ENCODE measurements around the gene SLC25A44.
"Not testable (repeated sequence)": the region's sequence is repeated elsewhere in the genome, so short reads cannot be mapped to it uniquely, and the experiment has no call there.

The SLC25A44 gene

DNA sequence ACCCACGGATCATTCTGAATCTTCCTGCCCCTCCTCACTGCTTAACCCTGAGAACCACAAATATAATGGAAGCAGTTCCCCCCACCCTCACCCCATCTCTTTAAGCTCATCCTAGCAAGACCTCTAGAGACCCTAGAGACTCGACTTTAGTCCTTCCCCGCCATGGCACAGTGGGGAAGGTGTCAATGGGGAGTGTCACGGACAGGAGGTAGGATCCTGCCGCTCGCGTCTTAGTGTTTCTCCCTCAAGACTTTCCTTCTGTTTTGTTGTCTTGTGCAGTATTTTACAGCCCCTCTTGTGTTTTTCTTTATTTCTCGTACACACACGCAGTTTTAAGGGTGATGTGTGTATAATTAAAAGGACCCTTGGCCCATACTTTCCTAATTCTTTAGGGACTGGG lies 18.2 kb downstream of the SLC25A44 start:
- DNase-seq = no peak

DNA sequence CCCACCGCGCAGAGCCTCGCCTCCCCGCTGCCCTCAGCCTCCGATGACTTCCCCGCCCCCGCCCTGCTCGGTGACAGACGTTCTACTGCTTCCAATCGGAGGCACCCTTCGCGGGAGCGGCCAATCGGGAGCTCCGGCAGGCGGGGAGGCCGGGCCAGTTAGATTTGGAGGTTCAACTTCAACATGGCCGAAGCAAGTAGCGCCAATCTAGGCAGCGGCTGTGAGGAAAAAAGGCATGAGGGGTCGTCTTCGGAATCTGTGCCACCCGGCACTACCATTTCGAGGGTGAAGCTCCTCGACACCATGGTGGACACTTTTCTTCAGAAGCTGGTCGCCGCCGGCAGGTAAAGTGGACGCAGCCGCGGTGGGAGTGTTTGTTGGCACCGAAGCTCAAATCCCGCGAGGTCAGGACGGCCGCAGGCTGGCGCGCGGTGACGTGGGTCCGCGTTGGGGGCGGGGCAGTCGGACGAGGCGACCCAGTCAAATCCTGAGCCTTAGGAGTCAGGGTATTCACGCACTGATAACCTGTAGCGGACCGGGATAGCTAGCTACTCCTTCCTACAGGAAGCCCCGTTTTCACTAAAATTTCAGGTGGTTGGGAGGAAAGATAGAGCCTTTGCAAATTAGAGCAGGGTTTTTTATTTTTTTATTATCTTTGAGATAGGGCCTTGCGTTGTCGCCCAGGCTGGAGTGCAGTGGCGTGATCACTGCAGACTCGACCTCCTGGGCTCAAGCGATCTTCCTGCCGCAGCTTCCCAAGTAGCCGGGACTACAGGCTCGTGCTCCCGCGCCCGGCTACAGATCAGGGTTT lies 19.1 kb downstream of the SLC25A44 start, which contains the start of gene PMF1:
TSS of gene PMF1 (plus strand) at position 175 of the 811 bp plus-strand sequence. CDS start at position 184, 9 bp downstream.
- peak; percentile 93 for DNase-seq

DNA sequence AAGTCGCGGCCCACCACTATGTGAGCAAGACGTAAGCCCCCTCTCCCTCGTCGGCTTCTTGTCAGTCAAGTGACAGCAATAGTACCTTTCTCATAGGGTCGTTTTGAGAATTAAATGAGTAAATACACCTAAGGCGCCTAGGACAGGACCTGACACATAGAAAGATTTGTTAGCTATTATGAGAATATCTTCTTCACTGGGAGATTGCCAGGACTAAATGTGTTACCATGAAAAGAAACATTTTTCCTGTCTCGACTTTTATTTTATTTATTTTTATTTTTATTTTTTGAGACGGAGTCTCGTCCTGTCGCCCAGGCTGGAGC lies 19.7 kb downstream of the SLC25A44 start:
- DNase-seq = no peak

DNA sequence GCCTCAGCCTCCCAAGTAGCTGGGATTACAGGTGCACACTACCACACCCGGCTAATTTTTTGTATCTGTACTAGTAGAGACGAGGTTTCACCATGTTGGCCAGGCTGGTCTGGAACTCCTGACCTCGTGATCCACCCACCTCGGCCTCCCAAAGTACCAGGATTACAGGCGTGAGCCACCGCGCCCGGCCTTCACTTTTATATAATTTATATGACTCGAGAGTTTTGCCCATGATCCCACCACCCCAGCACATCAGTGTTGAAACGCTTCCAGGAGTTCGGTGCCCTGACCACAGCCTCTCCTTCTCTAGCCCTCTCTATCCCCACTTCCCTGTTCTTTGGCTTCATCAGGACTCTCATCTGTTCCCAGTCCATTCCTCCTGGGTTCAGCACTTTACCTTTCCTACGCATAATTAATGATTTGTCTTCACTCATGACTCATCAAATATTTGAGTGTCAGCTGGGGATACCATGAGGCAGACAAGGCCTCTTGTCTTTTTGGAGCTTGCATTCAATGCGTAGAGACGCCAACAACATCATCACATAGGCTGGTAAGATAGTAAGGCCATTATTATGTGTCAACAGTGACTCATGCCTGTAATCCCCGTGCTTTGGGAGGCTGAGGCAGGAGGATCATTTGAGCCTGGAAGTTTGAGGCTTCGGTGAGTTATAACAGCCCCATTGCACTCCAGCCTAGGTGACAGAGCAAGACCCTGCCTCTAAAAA lies 20.3 kb downstream of the SLC25A44 start:
- no peak for DNase-seq

DNA sequence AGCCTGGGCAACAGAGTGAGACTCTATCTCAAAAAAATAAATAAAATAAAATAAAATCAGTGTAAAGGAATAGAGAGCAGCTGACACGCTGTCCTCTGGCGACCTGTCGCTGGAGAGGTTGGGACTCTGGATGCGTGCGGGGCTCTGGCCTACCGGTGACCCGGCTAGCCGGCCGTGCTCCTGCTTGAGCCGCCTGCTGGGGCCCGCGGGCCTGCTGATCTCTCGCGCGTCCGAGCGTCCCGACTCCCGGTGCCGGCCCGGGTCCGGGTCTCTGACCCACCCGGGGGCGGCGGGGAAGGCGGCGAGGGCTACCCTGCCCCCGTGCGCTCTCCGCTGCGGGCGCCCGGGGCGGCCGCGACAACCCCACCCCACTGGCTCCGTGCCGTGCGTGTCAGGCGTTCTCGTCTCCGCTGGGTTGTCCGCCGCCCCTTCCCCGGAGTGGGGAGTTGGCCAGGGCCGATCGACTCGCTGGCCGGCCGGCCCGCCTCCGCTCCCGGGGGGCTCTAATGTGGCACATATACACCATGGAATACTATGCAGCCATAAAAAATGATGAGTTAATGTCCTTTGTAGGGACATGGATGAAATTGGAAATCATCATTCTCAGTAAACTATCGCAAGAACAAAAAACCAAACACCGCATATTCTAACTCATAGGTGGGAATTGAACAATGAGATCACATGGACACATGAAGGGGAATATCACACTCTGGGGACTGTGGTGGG lies 22.6 kb downstream of the SLC25A44 start:
- not testable (repeated sequence) for DNase-seq

DNA sequence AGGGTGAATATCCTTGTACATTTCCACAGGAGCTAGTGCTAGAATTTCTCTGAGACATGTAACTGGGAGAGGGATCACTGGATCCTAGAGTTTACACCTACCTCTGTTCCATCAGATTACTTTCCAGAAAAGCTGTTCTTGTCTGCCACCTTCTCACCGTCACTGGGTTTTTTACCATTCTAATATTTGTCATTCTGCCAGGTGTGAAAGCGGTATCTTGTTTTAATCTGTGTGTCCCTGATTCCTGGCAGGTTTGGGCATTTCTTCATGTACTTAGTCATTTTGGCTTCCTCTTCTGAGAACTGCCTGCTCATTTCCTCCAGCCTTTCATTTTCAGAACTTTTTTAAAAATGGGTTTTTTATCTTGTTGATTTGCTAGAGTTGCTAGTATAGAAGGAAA lies 24.0 kb downstream of the SLC25A44 start:
- DNase-seq = no peak

DNA sequence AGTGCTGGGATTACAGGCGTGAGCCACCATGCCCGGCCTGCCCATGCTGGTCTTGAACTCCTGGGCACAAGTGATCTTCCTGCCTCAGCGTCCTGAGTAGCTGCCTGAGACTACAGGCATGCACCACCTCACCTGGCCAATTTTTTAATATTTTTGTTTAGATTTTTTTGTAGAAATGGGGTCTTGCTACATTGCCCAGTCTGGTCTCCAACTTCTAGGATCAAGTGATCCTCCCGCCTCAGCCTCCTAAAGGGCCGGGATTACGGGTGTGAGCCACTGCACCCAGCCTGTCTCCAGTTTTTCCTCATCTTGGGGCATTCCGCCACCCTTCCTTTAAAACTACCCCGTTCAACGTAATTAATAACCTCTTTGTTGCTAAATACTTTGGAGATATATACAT lies 26.3 kb downstream of the SLC25A44 start:
- no peak for DNase-seq

DNA sequence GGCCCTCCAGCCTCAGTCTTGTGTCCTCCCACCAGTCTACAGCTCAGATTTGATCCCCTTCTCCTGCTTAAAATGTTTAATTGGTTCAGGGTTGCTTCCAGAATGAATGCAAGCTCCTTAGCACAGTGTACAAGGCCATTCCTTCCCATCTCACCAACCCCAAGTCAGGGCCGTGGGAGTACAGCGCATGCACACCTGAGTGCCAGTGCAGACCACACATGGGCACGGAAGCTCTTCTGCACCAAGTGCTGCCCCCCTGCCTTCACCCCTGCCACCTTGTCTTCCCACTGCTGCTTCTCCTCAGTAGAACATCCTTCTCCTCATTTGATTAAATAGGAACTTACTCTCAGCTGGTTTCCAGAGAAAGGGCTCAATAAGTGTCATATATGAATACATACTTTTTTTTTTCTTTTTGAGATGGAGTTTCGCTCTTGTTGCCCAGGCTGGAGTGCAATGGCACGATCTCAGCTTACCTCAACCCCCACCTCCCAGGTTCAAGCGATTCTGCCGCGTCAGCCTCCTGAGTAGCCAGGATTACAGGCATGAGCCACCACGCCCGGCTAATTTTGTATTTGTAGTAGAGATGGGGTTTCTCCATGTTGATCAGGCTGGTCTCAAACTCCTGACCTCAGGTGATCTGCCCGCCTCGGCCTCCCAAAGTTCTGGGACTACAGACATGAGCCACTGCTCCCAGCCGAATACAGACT lies 28.2 kb downstream of the SLC25A44 start:
- no peak for DNase-seq

DNA sequence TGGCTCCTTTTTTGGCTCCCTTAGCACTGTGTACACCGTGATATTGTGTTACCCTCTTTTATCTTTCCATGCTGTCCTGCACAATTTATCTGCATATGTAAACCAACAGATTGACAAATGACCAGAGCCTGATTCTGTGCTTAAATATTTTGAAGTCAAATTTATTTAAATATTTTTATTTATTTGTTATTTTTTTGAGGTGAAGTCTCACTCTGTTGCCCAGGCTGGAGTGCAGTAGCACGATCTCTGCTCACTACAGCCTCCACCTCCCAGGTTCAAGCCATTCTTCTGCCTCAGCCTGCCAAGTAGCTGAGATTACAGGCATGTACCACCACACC lies 31.7 kb downstream of the SLC25A44 start:
- DNase-seq = no peak

DNA sequence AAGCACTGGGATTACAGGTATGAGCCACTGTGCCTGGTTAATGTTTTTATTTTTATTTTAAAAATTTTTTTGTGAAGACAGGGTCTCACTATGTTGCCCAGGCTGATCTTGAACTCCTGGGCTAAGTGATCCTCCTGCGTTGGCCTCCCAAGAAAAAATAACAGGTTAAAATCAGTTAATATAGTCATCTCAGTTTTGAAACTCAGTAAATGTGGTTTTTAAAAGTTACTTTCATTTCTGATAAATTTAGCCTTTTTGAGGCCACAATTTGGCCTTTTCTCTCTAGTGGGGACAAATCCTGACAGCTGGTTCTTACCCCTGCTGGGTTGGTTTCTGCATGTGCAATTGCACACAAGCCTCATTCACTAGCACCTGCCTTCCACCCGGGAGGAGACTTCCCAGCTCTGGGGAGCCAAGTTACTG lies 32.2 kb downstream of the SLC25A44 start:
- no peak for DNase-seq

DNA sequence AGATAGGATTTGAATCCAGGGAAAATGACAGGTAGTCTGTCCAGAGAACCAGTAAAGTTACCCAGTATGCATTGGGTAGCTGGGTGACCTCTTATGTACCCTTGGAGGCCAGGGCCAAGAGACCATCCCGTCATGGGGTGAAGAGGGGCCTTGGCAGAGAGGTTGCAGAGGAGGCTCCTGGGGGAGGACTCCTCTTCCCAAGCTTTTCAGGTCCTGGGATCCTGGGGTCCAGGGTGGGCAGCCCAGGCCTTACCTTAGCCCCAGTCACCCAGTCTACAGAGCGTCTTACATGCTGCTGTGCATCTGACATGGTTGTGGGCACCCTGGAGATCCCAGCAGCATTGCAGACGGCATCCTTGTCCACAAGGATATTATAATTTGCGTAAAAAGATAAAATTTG lies 32.9 kb downstream of the SLC25A44 start:
- DNase-seq = no peak

DNA sequence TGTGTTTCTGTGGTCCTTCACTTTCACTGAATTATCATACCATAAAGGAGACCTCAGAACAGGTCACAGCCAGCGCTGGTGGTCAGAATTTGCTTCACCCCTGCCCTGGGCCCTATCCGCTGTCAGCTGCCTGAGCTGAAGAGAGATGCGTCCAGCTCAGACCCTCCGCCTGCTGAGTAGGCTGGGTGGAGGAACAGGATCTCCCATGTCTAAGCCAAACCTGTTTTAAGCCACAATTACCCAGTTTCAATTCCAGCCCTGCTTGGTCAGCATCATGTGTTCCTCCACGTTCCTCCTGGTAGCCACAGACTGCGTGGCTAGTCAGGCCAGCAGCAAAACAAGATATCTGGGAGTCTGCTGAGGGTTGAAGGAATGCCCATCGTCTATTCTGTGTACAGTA lies 34.6 kb downstream of the SLC25A44 start:
- DNase-seq = no peak

DNA sequence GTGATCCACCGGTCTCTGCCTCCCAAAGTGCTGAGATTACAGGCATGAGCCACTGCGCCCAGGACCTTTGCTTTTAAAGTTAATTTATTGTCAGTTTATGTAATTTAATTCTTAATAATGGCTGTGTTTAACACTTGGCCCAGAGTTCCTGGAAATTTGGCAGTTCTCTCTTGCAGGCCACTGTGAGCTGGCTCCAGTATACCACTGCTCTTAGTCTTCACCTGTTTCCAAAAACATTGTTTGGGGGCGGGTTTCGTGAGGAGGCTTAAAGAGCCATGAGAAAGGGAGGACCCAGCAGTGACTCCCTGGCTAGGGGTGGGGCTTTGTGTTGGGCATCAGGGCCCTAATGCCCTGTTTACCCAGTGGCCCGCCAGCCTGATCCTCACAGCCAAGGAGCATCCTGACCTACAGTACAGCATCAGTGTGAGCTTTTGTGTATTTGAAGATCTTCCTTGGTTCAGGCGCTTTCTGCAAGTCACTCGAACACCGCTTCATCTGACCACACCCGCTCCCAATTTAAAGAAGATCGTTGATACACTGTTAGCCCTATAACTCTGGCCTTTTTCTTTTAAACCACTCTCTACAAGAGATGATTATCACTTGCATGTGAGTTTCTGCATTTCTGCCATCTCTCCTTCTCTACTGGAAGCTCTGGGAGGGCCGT lies 36.0 kb downstream of the SLC25A44 start:
- no peak for DNase-seq

DNA sequence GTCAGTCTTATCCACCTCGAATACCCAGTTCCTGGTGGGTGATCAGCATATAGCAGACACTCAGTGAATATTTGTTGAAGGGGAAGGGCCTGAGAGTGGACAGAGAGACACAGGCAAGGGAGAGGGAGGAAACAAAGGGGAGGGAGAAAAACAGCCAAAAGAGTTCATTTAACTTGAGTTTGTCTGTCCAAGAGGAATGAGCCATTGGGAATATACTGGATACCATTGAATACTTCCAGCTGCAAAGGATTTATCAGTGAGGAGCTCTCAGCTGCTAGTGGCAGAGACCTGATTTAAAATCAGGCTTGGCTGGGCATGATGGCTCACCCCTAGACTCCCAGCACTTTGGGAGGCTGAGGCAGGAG lies 36.6 kb downstream of the SLC25A44 start:
- DNase-seq = no peak

DNA sequence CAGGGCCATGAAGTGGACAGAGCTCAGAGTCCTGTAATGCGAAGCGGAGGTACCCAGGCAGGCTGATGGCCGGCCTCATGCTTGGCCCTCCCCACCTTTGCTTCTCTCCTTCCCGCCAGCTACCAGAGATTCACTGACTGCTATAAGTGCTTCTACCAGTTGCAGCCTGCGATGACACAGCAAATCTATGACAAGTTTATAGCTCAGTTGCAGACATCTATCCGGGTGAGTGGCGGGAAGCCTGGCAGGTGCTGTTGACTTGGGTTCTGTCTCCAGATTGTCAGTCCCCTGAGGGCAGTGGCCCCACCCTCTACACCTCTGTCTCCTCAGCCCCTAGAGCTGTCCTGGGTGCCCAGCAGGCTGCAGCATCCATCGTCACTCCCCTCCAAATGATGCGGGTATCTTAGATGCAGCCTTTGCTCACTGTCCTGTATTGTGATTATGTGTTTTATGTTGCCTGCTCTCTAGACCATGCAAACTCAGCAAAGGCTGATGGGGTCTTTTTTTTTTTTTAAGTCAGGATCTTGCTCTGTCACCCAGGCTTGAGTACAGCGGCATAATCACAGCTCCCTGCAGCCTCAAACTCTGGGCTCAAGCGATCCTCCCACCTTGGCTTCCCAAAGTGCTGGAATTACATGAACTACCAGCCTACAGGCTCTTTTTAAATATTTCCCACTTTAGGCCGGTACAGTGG lies 38.4 kb downstream of the SLC25A44 start:
- peak; percentile 75 for DNase-seq

DNA sequence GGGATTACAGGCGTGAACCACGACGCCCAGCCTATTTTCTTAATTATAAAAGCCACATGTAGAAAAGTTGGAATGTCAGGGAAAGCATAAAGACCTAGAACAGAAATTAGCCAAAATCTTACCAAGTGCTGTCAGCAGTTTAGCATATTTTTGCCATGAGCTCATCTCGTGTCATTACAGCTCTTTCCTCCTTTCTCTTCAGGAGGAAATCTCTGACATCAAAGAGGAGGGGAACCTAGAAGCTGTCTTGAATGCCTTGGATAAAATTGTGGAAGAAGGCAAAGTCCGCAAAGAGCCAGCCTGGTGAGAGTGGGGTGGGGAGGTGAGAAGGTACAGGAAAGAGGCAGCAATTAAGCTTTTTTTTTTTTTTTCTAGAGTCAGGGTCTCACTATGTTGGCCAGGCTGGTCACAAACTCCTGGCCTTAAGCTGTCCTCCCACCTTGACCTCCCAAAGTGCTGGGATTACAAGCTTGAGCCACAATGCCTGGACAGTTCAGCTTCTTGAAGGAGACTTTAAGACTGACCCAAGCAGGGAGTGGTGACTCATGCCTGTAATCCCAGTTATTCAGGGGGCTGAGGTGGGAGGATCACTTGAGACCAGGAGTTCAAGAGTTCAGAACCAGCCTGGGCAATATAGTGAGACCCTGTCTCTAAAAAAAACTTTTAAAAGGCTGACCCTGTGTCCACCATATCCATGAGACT lies 39.7 kb downstream of the SLC25A44 start:
- no peak for DNase-seq

DNA sequence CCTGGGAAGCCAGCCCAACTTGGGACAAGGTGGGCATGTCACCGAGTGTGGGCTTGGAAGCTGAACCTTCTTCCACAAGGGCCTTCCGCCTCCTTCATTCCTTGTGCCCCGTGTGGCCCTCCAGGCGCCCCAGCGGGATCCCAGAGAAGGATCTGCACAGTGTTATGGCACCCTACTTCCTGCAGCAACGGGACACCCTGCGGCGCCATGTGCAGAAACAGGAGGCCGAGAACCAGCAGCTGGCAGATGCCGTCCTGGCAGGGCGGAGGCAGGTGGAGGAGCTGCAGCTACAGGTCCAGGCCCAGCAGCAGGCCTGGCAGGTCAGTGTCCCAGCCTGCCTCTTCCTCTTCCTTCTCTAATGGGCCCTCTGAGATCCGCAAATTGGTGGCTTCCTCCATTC lies 42.3 kb downstream of the SLC25A44 start:
- DNase-seq = no peak

DNA sequence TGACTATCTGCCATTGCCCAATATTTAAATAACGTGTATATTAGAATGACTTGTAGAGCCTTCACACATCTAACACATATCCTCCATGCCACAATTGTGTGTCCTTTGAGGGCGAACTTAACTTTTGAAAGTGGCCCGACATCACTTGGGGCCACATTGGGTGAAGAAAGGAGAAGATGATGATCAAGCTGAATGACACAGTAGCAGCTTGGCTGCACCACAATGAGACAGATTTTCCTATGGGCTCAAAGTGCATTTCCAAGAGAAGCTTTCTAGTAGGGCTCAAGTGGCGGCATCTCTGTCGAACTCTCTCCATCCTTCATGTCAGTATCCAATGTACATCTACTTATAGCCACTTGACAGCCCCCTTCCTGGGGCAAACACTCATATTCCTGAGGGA lies 44.3 kb downstream of the SLC25A44 start:
- DNase-seq = no peak

DNA sequence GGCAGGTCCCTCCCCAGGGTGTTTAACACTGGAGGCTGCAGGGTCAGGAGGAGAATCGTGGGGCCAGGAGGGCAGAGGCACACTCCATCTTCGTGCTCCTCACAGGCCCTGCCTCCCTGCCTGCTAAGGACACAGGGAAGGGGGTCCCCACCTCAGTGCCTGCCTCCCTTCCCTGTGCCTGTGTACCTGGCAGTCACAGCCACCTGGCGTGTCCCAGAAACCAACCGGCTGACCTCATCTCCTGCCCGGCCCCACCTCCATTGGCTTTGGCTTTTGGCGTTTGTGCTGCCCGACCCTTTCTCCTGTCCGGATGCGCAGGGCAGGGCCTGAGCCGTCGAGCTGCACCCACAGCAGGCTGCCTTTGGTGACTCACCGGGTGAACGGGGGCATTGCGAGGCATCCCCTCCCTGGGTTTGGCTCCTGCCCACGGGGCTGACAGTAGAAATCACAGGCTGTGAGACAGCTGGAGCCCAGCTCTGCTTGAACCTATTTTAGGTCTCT lies 47.5 kb downstream of the SLC25A44 start:
- no peak for DNase-seq

DNA sequence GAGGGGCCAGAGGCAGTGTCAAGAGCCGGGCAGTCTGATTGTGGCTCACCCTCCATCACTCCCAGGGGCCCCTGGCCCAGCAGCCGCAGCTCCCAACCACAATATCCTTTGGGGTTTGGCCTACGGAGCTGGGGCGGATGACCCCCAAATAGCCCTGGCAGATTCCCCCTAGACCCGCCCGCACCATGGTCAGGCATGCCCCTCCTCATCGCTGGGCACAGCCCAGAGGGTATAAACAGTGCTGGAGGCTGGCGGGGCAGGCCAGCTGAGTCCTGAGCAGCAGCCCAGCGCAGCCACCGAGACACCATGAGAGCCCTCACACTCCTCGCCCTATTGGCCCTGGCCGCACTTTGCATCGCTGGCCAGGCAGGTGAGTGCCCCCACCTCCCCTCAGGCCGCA lies 48.0 kb downstream of the SLC25A44 start, which contains the start of gene BGLAP:
TSS of gene BGLAP (plus strand) at position 259 of the 400 bp plus-strand sequence. CDS start at position 307, 48 bp downstream.
- no peak for DNase-seq

DNA sequence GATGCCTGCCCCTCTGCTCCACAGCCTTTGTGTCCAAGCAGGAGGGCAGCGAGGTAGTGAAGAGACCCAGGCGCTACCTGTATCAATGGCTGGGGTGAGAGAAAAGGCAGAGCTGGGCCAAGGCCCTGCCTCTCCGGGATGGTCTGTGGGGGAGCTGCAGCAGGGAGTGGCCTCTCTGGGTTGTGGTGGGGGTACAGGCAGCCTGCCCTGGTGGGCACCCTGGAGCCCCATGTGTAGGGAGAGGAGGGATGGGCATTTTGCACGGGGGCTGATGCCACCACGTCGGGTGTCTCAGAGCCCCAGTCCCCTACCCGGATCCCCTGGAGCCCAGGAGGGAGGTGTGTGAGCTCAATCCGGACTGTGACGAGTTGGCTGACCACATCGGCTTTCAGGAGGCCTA lies 48.8 kb downstream of the SLC25A44 start:
- DNase-seq = no peak
